ENCODE measurements around the gene NAALADL2.
"Not testable (repeated sequence)": the region's sequence is repeated elsewhere in the genome, so short reads cannot be mapped to it uniquely, and the experiment has no call there.

Gene NAALADL2

DNA sequence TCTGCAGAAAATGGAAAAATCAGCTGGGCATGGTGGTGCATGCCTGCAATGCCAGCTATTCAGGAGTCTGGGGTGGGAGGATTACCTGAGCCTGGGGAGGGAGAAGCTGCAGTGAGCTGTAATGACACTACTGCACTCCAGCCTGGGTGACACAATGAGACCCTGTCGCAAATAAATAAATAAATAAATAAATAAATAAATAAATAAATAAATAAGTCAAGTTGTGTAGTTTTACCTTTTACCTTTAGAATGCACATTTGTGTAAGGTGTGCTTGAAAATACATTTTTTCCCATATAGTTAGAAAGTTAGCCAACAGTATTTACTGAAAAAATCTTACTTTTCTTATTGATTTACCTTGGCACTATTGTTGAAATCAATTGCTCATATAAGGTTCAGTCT, 515.6 kb downstream of the NAALADL2 start:
- no peak for DNase-seq (ENCODE audit: low read depth)

- DNase-seq (ENCODE audit: low read depth) = no peak
Observed at GRCh38 chr3:175378348-175378747, 519.2 kb downstream of the NAALADL2 start.

DNA sequence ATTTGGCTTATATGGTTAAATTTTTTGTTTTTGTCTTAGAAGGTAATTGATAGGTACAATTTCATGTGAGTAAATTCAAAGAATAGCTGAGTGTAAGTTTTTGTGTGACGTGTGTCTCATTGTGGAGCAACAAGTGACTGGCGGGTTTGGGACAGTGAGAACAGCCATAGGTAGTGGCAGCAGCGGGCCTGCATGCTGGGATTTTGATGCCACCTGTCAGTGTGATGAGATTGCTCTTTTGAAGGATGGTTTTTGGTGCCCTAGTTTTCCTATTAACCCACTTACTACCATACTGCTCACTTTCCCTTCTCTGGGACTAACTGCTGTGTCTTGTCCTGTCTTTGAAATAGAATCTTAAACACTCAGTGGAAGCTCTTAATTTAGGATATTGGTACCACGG, 522.6 kb downstream of the NAALADL2 start:
- no peak for DNase-seq (ENCODE audit: low read depth)

- DNase-seq (ENCODE audit: low read depth) = no peak
Observed at GRCh38 chr3:175383371-175383770, 524.2 kb downstream of the NAALADL2 start.

DNA sequence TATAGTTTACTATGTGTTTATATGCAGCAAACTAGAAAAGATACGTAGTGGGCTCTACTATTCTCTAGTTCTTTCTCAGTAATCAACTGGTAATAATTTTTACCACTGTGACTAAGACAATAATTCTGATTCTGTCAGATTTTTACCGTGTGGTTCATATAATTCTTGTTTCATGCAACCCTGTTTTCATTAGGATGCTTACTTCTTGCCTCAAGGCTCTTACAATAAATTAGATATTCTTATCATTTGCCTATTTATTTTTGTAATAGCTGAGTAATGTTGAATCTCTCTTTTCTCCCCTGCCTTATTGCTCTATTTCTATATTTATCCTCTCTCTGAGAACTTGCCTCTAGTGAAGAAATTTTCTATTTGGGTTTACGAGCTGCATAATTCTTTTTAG, 524.7 kb downstream of the NAALADL2 start:
- DNase-seq (ENCODE audit: low read depth) = no peak

DNA sequence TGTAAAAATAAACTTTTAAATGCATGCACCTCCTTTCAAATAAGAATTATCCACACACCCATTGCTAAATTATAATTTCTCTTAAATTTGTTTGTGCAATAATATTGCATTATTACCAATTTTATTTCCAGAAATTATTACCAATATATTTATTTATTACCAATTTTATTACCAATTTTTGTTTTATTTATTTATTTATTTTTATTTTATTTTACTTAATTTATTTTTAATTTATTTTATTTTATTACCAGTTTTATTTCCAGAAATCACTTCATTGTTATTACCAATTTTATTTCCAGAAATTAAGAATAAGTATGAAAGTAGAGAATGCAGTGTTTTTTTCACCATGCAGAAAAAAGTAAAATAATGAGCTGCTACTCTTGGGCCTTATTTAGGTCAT, 525.4 kb downstream of the NAALADL2 start:
- DNase-seq (ENCODE audit: low read depth) = no peak

GRCh38 chr3:175386630-175387029, 527.5 kb downstream of the NAALADL2 start:
- DNase-seq (ENCODE audit: low read depth) = no peak

GRCh38 chr3:175389560-175389959, 530.4 kb downstream of the NAALADL2 start:
- no peak for DNase-seq (ENCODE audit: low read depth)

DNA sequence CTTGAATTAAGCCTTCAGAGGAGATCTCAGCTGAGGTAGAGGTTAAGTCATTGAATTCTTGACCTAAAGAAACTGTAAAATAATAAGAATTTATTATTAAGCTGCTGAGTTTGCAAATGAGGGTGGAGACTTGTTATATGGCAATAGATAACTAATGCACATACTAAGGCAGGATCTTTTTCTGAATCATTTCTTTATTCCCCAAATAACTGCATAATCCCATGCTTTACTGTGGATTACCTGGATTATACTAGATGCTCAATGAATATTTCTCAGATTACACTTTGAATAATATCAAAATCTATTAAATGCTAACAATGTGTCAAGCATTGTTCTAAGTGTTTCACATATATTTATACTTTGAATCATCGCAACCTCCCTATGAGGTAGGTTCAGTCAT, 532.5 kb downstream of the NAALADL2 start:
- no peak for DNase-seq (ENCODE audit: low read depth)

DNA sequence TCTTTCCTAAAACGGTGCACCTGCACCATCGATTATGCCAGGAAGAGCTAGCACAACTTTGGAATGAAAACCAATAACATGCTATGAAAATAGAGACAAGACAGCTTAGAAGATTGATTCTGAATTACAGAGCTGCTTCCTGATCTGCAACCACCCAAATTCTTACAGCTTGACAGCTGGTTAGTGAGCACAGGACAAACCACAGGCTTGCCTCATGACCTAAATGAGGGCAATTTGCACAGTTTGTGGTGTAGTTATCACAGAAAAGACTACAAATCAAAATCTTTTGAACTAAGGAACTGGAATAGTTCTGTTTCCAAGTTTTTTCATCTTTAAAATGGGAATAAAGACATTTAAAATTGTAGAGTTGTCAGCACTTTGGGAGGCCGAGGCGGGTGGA, 533.5 kb downstream of the NAALADL2 start:
- no peak for DNase-seq (ENCODE audit: low read depth)

DNA sequence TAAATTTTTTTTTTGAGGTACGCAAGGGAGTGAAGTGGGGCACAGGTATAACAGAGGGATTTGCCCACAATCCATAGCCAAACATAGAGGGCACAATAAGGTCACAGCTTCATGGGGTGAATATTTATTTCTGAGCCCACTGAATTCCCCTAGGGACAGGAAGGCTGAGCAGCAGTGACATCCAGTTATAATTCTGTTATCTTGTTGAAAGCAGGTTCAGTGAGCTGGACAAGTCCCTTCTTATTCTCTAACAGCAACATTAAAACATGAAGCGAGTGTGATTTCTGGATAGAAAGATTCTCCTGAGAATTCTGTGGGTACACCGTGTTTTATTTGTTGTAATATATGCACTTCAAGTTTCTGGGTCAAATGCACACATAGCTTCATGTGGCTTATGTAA, 538.2 kb downstream of the NAALADL2 start:
- DNase-seq (ENCODE audit: low read depth) = no peak

DNA sequence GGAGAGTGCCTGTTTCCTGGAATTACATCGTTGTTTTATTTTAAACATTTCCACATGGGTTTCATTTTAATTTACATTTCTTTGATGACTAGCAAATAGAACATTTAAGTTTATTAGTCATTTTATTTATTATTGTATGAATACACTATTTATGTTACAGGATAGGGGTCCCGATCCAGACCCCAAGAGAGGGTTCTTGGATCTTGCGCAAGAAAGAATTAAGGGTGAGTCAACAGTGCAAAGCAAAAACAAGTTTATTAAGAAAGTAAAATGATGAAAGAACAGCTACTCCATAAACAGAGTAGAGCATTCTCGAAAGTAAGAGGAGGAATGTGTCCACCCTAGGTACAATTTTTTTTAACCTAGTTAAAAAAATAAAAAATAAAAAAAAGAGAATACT, 539.5 kb downstream of the NAALADL2 start:
- DNase-seq (ENCODE audit: low read depth) = no peak

GRCh38 chr3:175399156-175399840, 540.2 kb downstream of the NAALADL2 start:
- no peak for DNase-seq (ENCODE audit: low read depth)

DNA sequence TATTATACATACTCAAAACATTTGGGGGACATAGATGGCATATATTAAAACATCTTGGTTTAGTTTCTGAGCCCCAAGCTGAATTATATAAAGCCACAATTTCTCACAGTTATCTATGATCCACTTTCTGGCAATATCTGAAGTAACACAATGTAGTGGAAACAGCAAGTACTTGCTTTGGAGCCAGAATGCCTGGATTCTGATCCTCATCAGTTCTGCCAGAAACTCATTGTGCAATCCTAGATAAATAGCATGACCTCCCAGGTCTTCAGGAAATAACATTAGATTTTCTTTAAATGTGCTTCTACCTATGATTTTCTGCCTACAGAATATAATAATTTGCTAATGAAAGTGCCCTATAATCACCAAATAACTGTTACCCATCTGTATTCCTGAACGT, 544.9 kb downstream of the NAALADL2 start:
- DNase-seq (ENCODE audit: low read depth) = no peak

GRCh38 chr3:175404621-175405020, 545.5 kb downstream of the NAALADL2 start:
- DNase-seq (ENCODE audit: low read depth) = no peak

- no peak for DNase-seq (ENCODE audit: low read depth)
Observed at GRCh38 chr3:175410251-175410650, 551.1 kb downstream of the NAALADL2 start.

- DNase-seq (ENCODE audit: low read depth) = no peak
Observed at GRCh38 chr3:175411405-175411804, 552.3 kb downstream of the NAALADL2 start.

- DNase-seq (ENCODE audit: low read depth) = no peak
Observed at GRCh38 chr3:175411946-175412345, 552.8 kb downstream of the NAALADL2 start.

DNA sequence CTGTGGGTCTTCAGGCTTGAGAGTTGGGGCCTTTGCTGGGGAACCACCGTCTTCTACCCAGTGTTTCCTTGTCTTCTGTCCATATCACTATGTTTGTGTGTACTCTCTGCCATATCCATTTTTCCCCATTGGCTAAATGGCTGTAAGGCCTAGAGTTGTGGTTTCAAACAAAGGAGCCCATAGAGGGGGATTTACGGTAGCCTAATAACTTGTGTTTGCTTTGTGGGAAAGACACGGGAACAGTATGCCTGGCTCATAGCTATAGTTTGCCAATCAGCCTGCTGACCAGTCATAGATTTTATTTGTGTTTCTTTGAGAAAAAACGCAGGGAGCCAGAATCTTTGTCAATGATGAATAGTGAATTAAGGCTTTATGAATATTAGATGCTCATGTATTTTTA, 554.8 kb downstream of the NAALADL2 start:
- no peak for DNase-seq (ENCODE audit: low read depth)

DNA sequence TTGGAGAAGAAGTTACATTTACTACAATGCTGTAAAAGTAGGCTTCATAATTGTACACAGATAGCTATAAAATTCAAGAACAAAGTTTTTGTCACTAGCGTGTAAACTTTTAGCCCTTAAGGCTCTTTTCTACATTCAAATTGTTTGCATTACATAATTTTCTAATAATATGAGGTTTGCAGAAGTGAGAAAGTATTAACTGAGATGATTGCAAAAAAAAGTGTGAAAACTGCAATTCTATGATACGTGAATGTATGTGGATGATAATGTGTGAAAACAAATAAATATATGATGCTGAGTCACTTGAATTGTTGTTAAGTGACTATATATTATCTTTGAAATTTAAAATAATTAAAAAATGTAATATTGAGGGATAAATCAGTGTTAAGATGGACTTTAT, 557.5 kb downstream of the NAALADL2 start:
- no peak for DNase-seq (ENCODE audit: low read depth)

- DNase-seq (ENCODE audit: low read depth) = no peak
Observed at GRCh38 chr3:175417426-175417825, 558.3 kb downstream of the NAALADL2 start.

- DNase-seq (ENCODE audit: low read depth) = no peak
Observed at GRCh38 chr3:175421902-175422301, 562.8 kb downstream of the NAALADL2 start.

GRCh38 chr3:175422744-175423143, 563.6 kb downstream of the NAALADL2 start:
- DNase-seq (ENCODE audit: low read depth) = no peak

DNA sequence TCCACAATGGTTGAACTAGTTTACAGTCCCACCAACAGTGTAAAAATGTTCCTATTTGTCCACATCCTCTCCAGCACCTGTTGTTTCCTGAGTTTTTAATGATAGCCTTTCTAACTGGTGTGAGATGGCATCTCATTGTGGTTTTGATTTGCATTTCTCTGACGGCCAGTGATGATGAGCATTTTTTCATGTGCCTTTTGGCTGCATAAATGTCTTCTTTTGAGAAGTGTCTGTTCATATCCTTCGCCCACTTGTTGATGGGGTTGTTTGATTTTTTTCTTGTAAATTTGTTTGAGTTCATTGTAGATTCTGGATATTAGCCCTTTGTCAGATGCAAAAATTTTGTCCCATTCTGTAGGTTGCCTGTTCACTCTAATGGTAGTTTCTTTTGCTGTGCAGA, 564.7 kb downstream of the NAALADL2 start:
- not testable (repeated sequence) for DNase-seq (ENCODE audit: low read depth)

GRCh38 chr3:175426805-175427204, 567.7 kb downstream of the NAALADL2 start:
- no peak for DNase-seq (ENCODE audit: low read depth)

Data from stimulated activated CD8-positive, alpha-beta memory T cell treated with anti-CD3 and anti-CD28 coated beads, Interleukin-12 subunit alpha, Interleukin-12 subunit beta, amount 100 ng/mL, for 4 hours (primary cell).